ENCODE measurements around the gene DLX2. TPM values are rescaled to one million over a fixed set of nuclear protein-coding genes. Genes with fewer than 3 reads are reported as not detected.

DLX2 gene
- total and polyA plus RNA-seq, 2 of the 13 experiments (the other 11 are each of a cell fraction or from before 2014, with no cell fraction given), result 0.07 to 0.15 TPM

DNA sequence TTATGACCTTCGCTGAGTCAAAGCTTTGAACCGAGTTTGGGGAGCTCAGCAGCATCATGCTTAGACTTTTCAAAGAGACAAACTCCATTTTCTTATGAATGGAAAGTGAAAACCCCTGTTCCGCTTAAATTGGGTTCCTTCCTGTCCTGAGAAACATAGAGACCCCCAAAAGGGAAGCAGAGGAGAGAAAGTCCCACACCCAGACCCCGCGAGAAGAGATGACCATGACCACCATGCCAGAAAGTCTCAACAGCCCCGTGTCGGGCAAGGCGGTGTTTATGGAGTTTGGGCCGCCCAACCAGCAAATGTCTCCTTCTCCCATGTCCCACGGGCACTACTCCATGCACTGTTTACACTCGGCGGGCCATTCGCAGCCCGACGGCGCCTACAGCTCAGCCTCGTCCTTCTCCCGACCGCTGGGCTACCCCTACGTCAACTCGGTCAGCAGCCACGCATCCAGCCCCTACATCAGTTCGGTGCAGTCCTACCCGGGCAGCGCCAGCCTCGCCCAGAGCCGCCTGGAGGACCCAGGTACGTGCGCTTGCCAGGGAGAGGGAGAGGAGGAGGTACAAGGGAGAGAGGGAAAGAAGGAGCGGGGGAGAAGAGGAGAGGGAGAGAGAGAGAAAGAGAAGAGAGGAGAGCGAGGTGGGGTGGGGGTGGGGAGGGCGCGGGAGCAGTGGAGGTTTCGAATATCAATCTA lies 17.1 kb downstream of the DLX2 start, which contains the start of gene DLX1 (continued):
- TF ChIP-seq, protein P1, sequence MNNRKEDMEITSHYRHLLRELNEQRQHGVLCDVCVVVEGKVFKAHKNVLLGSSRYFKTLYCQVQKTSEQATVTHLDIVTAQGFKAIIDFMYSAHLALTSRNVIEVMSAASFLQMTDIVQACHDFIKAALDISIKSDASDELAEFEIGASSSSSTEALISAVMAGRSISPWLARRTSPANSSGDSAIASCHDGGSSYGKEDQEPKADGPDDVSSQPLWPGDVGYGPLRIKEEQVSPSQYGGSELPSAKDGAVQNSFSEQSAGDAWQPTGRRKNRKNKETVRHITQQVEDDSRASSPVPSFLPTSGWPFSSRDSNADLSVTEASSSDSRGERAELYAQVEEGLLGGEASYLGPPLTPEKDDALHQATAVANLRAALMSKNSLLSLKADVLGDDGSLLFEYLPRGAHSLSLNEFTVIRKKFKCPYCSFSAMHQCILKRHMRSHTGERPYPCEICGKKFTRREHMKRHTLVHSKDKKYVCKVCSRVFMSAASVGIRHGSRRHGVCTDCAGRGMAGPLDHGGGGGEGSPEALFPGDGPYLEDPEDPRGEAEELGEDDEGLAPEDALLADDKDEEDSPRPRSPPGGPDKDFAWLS (CRISPR knock-in tag; IDR thresholded peaks at IDR 0.05; ENCODE audit: borderline replicate concordance), result no peak
- TF ChIP-seq HOXD1 (CRISPR knock-in tag; IDR thresholded peaks at IDR 0.05) (0 out of 2 replicates have a peak, but pooled peaks have one; percentile 9), YEATS2 (CRISPR knock-in tag; IDR thresholded peaks at IDR 0.05; ENCODE audit: borderline replicate concordance) (0 out of 2 replicates have a peak, but pooled peaks have one; percentile 17), ZNF124 (CRISPR knock-in tag; IDR thresholded peaks at IDR 0.05) (no peak; the same call in 1 of the 2 replicates), ZNF614 (CRISPR knock-in tag; IDR thresholded peaks at IDR 0.05; ENCODE audit: borderline replicate concordance) (peak; percentile 20; the same call in 1 of the 2 replicates), ZSCAN9 (CRISPR knock-in tag; IDR thresholded peaks at IDR 0.05; ENCODE audit: borderline replicate concordance) (0 out of 2 replicates have a peak, but pooled peaks have one; percentile 31), STAT5B (CRISPR knock-in tag; IDR thresholded peaks at IDR 0.05) (no peak), ASH2L (IDR thresholded peaks at IDR 0.05; ENCODE audit: insufficient read length, low read depth, low read length) (peak; percentile 54), DPF2 (CRISPR knock-in tag; IDR thresholded peaks at IDR 0.05; ENCODE audit: borderline replicate concordance, low read depth) (no peak), ARNT (IDR thresholded peaks at IDR 0.05) (no peak), ZKSCAN8 (CRISPR knock-in tag; IDR thresholded peaks at IDR 0.05; ENCODE audit: borderline replicate concordance) (no peak), ZNF354B (CRISPR knock-in tag; IDR thresholded peaks at IDR 0.05) (peak; percentile 81; the same call in 1 of the 2 replicates), ZNF83 (CRISPR knock-in tag; IDR thresholded peaks at IDR 0.05; ENCODE audit: borderline replicate concordance) (no peak), ZNF660 (CRISPR knock-in tag; IDR thresholded peaks at IDR 0.05; ENCODE audit: borderline replicate concordance, low read depth) (no peak), ZNF768 (CRISPR knock-in tag; IDR thresholded peaks at IDR 0.05) (peak; percentile 47; the same call in 1 of the 2 replicates), POGZ (CRISPR knock-in tag; IDR thresholded peaks at IDR 0.05) (peak; percentile 9; the same call in 1 of the 2 replicates), ZNF235 (CRISPR knock-in tag; IDR thresholded peaks at IDR 0.05; ENCODE audit: borderline replicate concordance) (0 out of 2 replicates have a peak, but pooled peaks have one; percentile 3), CAMTA2 (CRISPR knock-in tag; IDR thresholded peaks at IDR 0.05; ENCODE audit: borderline replicate concordance) (no peak)
- TF ChIP-seq, protein P2, sequence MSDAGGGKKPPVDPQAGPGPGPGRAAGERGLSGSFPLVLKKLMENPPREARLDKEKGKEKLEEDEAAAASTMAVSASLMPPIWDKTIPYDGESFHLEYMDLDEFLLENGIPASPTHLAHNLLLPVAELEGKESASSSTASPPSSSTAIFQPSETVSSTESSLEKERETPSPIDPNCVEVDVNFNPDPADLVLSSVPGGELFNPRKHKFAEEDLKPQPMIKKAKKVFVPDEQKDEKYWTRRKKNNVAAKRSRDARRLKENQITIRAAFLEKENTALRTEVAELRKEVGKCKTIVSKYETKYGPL (CRISPR knock-in tag; IDR thresholded peaks at IDR 0.05), result no peak
- TF ChIP-seq, protein P3, sequence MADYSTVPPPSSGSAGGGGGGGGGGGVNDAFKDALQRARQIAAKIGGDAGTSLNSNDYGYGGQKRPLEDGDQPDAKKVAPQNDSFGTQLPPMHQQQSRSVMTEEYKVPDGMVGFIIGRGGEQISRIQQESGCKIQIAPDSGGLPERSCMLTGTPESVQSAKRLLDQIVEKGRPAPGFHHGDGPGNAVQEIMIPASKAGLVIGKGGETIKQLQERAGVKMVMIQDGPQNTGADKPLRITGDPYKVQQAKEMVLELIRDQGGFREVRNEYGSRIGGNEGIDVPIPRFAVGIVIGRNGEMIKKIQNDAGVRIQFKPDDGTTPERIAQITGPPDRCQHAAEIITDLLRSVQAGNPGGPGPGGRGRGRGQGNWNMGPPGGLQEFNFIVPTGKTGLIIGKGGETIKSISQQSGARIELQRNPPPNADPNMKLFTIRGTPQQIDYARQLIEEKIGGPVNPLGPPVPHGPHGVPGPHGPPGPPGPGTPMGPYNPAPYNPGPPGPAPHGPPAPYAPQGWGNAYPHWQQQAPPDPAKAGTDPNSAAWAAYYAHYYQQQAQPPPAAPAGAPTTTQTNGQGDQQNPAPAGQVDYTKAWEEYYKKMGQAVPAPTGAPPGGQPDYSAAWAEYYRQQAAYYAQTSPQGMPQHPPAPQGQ (CRISPR knock-in tag; IDR thresholded peaks at IDR 0.05; ENCODE audit: borderline replicate concordance), result 0 out of 2 replicates have a peak, but pooled peaks have one; percentile 62
- TF ChIP-seq, protein P4, sequence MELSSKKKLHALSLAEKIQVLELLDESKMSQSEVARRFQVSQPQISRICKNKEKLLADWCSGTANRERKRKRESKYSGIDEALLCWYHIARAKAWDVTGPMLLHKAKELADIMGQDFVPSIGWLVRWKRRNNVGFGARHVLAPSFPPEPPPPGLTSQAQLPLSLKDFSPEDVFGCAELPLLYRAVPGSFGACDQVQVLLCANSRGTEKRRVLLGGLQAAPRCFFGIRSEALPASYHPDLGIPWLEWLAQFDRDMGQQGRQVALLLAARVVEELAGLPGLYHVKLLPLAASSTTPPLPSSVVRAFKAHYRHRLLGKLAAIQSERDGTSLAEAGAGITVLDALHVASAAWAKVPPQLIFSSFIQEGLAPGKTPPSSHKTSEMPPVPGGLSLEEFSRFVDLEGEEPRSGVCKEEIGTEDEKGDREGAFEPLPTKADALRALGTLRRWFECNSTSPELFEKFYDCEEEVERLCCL (CRISPR knock-in tag; IDR thresholded peaks at IDR 0.05; ENCODE audit: borderline replicate concordance), result no peak
- TF ChIP-seq, protein P5, sequence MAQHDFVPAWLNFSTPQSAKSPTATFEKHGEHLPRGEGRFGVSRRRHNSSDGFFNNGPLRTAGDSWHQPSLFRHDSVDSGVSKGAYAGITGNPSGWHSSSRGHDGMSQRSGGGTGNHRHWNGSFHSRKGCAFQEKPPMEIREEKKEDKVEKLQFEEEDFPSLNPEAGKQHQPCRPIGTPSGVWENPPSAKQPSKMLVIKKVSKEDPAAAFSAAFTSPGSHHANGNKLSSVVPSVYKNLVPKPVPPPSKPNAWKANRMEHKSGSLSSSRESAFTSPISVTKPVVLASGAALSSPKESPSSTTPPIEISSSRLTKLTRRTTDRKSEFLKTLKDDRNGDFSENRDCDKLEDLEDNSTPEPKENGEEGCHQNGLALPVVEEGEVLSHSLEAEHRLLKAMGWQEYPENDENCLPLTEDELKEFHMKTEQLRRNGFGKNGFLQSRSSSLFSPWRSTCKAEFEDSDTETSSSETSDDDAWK (CRISPR knock-in tag; IDR thresholded peaks at IDR 0.05), result no peak
